HEK293T (cell line): ENCODE results near the gene CARD14.

Experiments used
- BHLHE40 ChIP-seq: fragments of 450-650 bp; IDR thresholded peaks from 2 replicates; pipeline ENCODE4 v1.6.1; 2016; ENCODE audit warnings: mild to moderate bottlenecking, moderate library complexity, borderline replicate concordance
- ELF4 ChIP-seq: fragments of 450-650 bp; IDR thresholded peaks from 2 replicates; pipeline ENCODE4 v1.6.1; 2017; ENCODE audit warnings: antibody characterized with exemption
- FOXA1 ChIP-seq: fragments of 450-650 bp; IDR thresholded peaks from 2 replicates; pipeline ENCODE4 v1.6.1; 2016; ENCODE audit warnings: mild to moderate bottlenecking
- FOXK2 ChIP-seq: fragments of 450-650 bp; IDR thresholded peaks from 2 replicates; pipeline ENCODE4 v1.6.1; 2016; ENCODE audit warnings: mild to moderate bottlenecking
- FOXM1 ChIP-seq: fragments of 450-650 bp; IDR thresholded peaks from 2 replicates; pipeline ENCODE4 v1.6.1; 2017; ENCODE audit warnings: mild to moderate bottlenecking, borderline replicate concordance
- HDGF ChIP-seq: fragments of 450-650 bp; IDR thresholded peaks from 2 replicates; pipeline ENCODE4 v1.6.1; 2017; ENCODE audit warnings: antibody characterized with exemption, borderline replicate concordance
- NFRKB ChIP-seq: fragments of 450-650 bp; IDR thresholded peaks from 2 replicates; pipeline ENCODE4 v1.6.1; 2016; ENCODE audit warnings: mild to moderate bottlenecking, moderate library complexity
- SP1 ChIP-seq: fragments of 450-650 bp; IDR thresholded peaks from 2 replicates; pipeline ENCODE4 v1.6.1; 2017
- TARDBP ChIP-seq: fragments of 450-650 bp; IDR thresholded peaks from 2 replicates; pipeline ENCODE4 v1.6.1; 2016
- ZNF384 ChIP-seq: fragments of 450-650 bp; IDR thresholded peaks from 2 replicates; pipeline ENCODE4 v1.6.1; 2016
- TF ChIP-seq, protein P1 (sequence below): fragments of 450-650 bp; IDR thresholded peaks from 2 replicates; pipeline ENCODE4 v1.6.1; 2016

DNA sequence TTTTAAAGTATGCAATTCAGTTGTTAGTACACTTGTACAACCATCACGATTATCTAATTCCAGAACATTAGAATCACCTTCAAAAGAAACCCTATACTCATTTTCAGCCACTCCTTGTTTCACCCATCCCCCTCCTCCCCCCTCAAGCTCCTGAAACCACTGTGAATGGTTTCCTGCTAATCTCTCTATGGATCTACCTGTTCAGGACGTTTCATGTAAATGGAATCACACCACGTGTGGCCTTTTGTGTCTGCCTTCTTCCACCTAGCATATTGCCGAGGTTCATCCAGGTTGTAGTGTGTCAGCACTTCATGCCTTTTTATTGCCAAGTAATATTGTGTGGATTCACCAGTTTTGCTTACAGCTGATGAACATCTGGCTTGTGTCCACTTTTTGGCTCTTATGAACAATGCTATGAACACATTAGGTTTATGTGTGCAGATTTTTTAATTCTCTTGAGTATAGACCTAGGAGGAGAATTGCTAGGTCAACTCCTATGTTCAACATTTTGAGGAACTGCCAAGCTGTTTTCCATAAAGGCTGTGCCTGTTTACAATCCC is 40.7 kb upstream of the CARD14 start:
- TF ChIP-seq BHLHE40 (no peak), FOXM1 (no peak), SP1 (no peak), FOXA1 (no peak), FOXK2 (no peak), ZNF384 (no peak), TARDBP (no peak), HDGF (no peak), NFRKB (no peak), ELF4 (no peak)
- TF ChIP-seq, protein P1, sequence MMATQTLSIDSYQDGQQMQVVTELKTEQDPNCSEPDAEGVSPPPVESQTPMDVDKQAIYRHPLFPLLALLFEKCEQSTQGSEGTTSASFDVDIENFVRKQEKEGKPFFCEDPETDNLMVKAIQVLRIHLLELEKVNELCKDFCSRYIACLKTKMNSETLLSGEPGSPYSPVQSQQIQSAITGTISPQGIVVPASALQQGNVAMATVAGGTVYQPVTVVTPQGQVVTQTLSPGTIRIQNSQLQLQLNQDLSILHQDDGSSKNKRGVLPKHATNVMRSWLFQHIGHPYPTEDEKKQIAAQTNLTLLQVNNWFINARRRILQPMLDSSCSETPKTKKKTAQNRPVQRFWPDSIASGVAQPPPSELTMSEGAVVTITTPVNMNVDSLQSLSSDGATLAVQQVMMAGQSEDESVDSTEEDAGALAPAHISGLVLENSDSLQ: no peak
